OCI-LY7 (cell line): ENCODE data around the gene MYOM3. TPM values are rescaled to one million over a fixed set of nuclear protein-coding genes. Genes with fewer than 3 reads are reported as not detected.

Experiments
- BruUV-seq: library from RNA; stranded (reverse); fragments of 400-500 nt; replicated peaks from 2 replicates; lab custom pipeline; 2021; lab: Mats Ljungman, UMichigan
- CTCF ChIA-PET: fragments of 300-600 bp; sonication (Branson Sonifier 250); formaldehyde crosslinking; loops from one replicate; lab custom pipeline; 2022; ENCODE audit warnings: antibody characterized with exemption; ENCODE audit not compliant: unreplicated experiment; lab: Charles Lee
- POLR2A ChIA-PET: fragments of 300-600 bp; sonication (Branson Sonifier 250); formaldehyde crosslinking; loops from one replicate; lab custom pipeline; 2022; ENCODE audit warnings: antibody characterized with exemption; lab: Charles Lee
- DNase-seq: peaks from one replicate; pipeline ENCODE4 v3.0.0-alpha.2; 2015; ENCODE audit warnings: low spot score
- H2AFZ ChIP-seq: fragments of 200-600 bp; sonication (generic), shearing (Covaris generic); 2 replicates; pipeline ENCODE4 v1.6.1; 2014; ENCODE audit warnings: mild to moderate bottlenecking, antibody characterized with exemption, low read length, moderate library complexity
- H3K27ac ChIP-seq: fragments of 200-600 bp; sonication (generic); 2 replicates; pipeline ENCODE4 v1.5.1; 2014; ENCODE audit warnings: mixed run types, low read depth, mild to moderate bottlenecking, moderate library complexity, low read length, inconsistent platforms; ENCODE audit not compliant: poor library complexity, severe bottlenecking
- H3K36me3 ChIP-seq: fragments of 200-600 bp; sonication (generic); 2 replicates; pipeline ENCODE4 v1.6.1; 2014; ENCODE audit warnings: mild to moderate bottlenecking, antibody characterized with exemption, low read length, moderate library complexity, mixed read lengths; ENCODE audit not compliant: insufficient read depth
- H3K4me1 ChIP-seq: fragments of 200-600 bp; sonication (generic); 2 replicates; pipeline ENCODE4 v1.5.1; 2014; ENCODE audit warnings: mild to moderate bottlenecking, low read length; ENCODE audit not compliant: insufficient read depth, poor library complexity, severe bottlenecking
- H3K4me2 ChIP-seq: fragments of 200-600 bp; sonication (generic); 2 replicates; pipeline ENCODE4 v1.6.1; 2014; ENCODE audit warnings: mild to moderate bottlenecking, low read length
- H3K4me3 ChIP-seq: fragments of 200-600 bp; sonication (generic); 2 replicates; pipeline ENCODE4 v1.5.1; 2014; ENCODE audit warnings: mild to moderate bottlenecking, low read depth, low read length; ENCODE audit not compliant: poor library complexity, severe bottlenecking
- H3K79me2 ChIP-seq: fragments of 200-600 bp; sonication (generic); 2 replicates; pipeline ENCODE4 v1.6.1; 2016; ENCODE audit warnings: low read depth, mild to moderate bottlenecking, low read length, moderate library complexity, mixed read lengths; ENCODE audit not compliant: insufficient read depth
- H3K9me2 ChIP-seq: fragments of 200-600 bp; sonication (generic); 2 replicates; pipeline ENCODE4 v1.6.1; 2016; ENCODE audit warnings: mild to moderate bottlenecking, low read length, mixed read lengths; ENCODE audit not compliant: insufficient read depth
- H3K9me3 ChIP-seq: fragments of 200-600 bp; sonication (generic); 2 replicates; pipeline ENCODE4 v1.6.1; 2014; ENCODE audit warnings: mild to moderate bottlenecking, mixed run types, low read length, mixed read lengths
- H4K20me1 ChIP-seq: fragments of 200-600 bp; sonication (generic); 2 replicates; pipeline ENCODE4 v1.6.1; 2014; ENCODE audit warnings: mild to moderate bottlenecking, antibody characterized with exemption, low read length, moderate library complexity, mixed read lengths; ENCODE audit not compliant: insufficient read depth
- EZH2phosphoT487 ChIP-seq: fragments of 200-600 bp; sonication (generic); IDR thresholded peaks from 2 replicates; pipeline ENCODE4 v1.6.1; 2018; ENCODE audit warnings: low read depth, borderline replicate concordance, mild to moderate bottlenecking, mixed run types, antibody characterized with exemption, low read length, moderate library complexity, mixed read lengths
- intact Hi-C: fragments of 100-400 bp; cut with micrococcal nuclease; formaldehyde crosslinking; loops from one replicate; pipeline ENCODE4 v1.10.0; 2022; ENCODE audit not compliant: unreplicated experiment
- total RNA-seq, 2 experiments: library from RNA; depleted of rRNA in 1 of 2; stranded (reverse); fragments of >200 nt in 1 of 2; shearing (Covaris generic) in 1 of 2; gene quantifications; 2 replicates each; pipeline ENCODE4 v1.2.3, GENCODE V29; 2014 to 2022
- TF ChIP-seq, protein P1 (sequence below): fragments of 200-600 bp; sonication (generic); conservative IDR thresholded peaks from 2 replicates; pipeline ENCODE4 v1.5.1; 2014; ENCODE audit warnings: mild to moderate bottlenecking, antibody characterized with exemption, low read length, moderate library complexity, mixed read lengths

MYOM3 gene
- total RNA-seq, 2 experiments from 2014 or later: not detected

DNA sequence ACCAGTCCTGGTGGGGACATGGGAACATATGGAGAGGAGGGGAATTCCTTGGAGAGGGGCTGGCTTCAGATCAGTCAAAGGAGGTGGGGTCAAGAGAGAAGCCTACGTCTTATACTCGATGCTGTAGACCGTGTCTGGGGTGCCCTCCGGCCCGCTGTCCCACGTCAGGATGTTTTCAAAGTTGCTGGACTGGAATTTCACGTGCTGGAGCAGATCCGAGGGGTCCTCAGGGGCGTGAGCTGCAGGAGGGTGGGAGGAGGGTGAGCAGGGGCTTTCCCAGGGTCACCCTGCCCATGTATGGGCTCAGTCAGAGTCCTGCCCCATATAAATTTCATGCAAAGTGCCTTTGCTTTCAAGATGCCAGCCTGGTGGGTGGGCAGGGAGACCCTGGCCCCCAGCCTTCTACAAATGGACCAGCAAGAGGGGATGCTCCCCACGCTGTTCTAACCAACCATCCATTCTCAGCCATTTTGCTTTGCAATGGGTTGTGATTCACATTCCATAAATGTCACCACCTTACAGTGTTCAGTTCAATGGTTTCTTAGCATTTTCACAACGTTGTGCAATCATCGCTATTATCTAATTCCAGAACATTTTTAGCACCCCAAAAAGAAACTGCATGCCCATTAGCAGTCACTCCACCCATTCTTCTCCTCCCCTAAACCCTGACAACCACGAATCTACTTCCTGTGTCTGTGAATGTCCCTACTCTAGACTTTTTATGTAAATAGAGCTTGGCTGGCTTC, 26.7 kb upstream of the MYOM3 start:
- Histone ChIP-seq H3K9me3 (peaks cover 4% of the 10 kb centered on the region; the same call in 1 of the 2 replicates), H3K79me2 (no peaks in the 10 kb centered on the region), H3K4me2 (no peak overlapping the region), H3K4me1 (no peaks in the 10 kb centered on the region), H3K27ac (no peak overlapping the region), H3K4me3 (no peak overlapping the region), H3K9me2 (no peaks in the 10 kb centered on the region), H2AFZ (no peak overlapping the region), H3K36me3 (no peaks in the 10 kb centered on the region), H4K20me1 (no peaks in the 10 kb centered on the region)
- DNase-seq: no peak
- CTCF ChIA-PET: no interaction called here
- intact Hi-C loops: no loop called here
- TF ChIP-seq, protein P1, sequence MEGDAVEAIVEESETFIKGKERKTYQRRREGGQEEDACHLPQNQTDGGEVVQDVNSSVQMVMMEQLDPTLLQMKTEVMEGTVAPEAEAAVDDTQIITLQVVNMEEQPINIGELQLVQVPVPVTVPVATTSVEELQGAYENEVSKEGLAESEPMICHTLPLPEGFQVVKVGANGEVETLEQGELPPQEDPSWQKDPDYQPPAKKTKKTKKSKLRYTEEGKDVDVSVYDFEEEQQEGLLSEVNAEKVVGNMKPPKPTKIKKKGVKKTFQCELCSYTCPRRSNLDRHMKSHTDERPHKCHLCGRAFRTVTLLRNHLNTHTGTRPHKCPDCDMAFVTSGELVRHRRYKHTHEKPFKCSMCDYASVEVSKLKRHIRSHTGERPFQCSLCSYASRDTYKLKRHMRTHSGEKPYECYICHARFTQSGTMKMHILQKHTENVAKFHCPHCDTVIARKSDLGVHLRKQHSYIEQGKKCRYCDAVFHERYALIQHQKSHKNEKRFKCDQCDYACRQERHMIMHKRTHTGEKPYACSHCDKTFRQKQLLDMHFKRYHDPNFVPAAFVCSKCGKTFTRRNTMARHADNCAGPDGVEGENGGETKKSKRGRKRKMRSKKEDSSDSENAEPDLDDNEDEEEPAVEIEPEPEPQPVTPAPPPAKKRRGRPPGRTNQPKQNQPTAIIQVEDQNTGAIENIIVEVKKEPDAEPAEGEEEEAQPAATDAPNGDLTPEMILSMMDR: no peak
- no peak for TF ChIP-seq EZH2phosphoT487
- POLR2A ChIA-PET: interaction anchor here (0.6 kb wide), 1 partner anchor 820 kb away, joined by 4 read pairs; no protein-coding TSS in a partner anchor
- no TSS peak for BruUV-seq

DNA sequence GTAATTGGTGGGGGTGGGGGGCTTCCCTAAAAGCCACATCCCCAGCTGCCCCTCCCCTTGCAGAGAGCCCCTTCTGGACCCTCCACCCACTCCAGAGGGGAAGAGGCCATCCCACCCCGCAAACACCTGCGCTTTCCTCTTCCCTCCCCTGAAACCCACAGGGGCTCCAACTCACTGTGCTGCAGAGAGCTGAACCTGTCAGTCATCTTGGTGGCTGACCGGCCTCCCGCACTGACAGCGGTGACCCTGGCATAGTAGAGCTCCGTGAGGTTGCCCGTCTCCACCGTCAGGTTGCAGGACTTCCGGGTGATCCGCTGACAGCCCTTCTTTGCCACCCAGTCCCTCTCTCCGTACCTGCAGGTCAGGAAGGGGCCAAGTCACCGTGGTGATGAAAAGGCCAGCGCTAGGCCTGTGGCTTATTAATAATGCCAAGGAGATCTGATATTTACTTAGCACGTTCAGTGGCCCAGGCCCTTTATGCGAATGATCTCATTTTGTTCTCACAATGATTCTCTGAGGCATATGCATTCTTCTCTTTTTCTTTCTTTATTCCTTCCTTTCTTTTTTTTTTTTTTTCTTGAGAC, 25.1 kb upstream of the MYOM3 start:
- H3K9me3 ChIP-seq: peaks cover 4% of the 10 kb centered on the region; the same call in 1 of the 2 replicates
- no peak overlapping the region for H2AFZ ChIP-seq
- H3K9me2 ChIP-seq: no peaks in the 10 kb centered on the region
- DNase-seq: no peak
- no peak overlapping the region for H3K27ac ChIP-seq
- H3K4me1 ChIP-seq: no peaks in the 10 kb centered on the region
- TF ChIP-seq, protein P1: no peak
- TF ChIP-seq EZH2phosphoT487: no peak
- ChIA-PET CTCF (no interaction called here), POLR2A (no interaction called here)
- no peak overlapping the region for H3K4me2 ChIP-seq
- no peaks in the 10 kb centered on the region for H4K20me1 ChIP-seq
- intact Hi-C loops: no loop called here
- H3K4me3 ChIP-seq: no peak overlapping the region
- no peaks in the 10 kb centered on the region for H3K36me3 ChIP-seq
- no TSS peak for BruUV-seq
- no peaks in the 10 kb centered on the region for H3K79me2 ChIP-seq

DNA sequence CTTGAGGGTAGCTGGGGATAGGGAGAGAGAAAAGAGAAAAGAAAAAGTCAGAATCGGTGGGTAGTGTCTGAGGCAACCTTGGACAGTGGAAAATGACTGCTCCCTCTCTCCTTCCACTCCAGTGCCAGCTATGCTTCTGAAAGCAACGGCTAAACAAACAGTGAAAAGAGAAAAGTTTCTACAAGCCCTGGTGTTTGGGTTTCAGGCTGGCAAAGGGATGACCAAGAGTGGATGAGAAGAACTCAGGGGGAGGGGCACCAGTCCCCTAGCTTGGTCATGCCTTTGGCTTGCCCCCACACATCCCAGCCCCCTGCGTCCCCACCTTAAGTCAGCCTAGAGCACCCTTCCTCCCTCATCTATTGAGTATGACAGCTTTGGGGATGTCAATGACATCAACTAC, 22.4 kb upstream of the MYOM3 start:
- CTCF ChIA-PET: interaction anchor here (0.9 kb wide), 1 partner anchor 257 kb away, joined by 3 read pairs; no protein-coding TSS in a partner anchor
- no peaks in the 10 kb centered on the region for H3K4me1 ChIP-seq
- no peak overlapping the region for H3K4me2 ChIP-seq
- intact Hi-C loops: no loop called here
- no TSS peak for BruUV-seq
- TF ChIP-seq, protein P1: no peak
- TF ChIP-seq EZH2phosphoT487: no peak
- no peak overlapping the region for H2AFZ ChIP-seq
- H4K20me1 ChIP-seq: no peaks in the 10 kb centered on the region
- POLR2A ChIA-PET: no interaction called here
- H3K27ac ChIP-seq: no peak overlapping the region
- H3K9me2 ChIP-seq: no peaks in the 10 kb centered on the region
- peaks cover 4% of the 10 kb centered on the region; the same call in 1 of the 2 replicates for H3K9me3 ChIP-seq
- H3K36me3 ChIP-seq: no peaks in the 10 kb centered on the region
- no peak for DNase-seq
- H3K4me3 ChIP-seq: no peak overlapping the region
- no peaks in the 10 kb centered on the region for H3K79me2 ChIP-seq
